ENCODE data around the gene P2RY2. TPM values are rescaled to one million over a fixed set of nuclear protein-coding genes. Genes with fewer than 3 reads are reported as not detected.
A peak's percentile ranks its signal among the peaks of the same experiment; 100 is the strongest.

P2RY2 gene
- total RNA-seq, 1 donor from 2014 or later, result 6.5 TPM

- peak overlapping the region; percentile 72 for H3K27ac ChIP-seq
- H3K9me3 ChIP-seq, result no peaks in the 10 kb centered on the region
- no peak overlapping the region for H3K4me3 ChIP-seq
- no peak for TF ChIP-seq CTCF (IDR thresholded peaks at IDR 0.05)
- peaks cover 30% of the 10 kb centered on the region for H3K4me1 ChIP-seq
- no peaks in the 10 kb centered on the region for H3K27me3 ChIP-seq (ENCODE audit: low read depth)
- peak; percentile 53 for DNase-seq
- H3K36me3 ChIP-seq, result no peaks in the 10 kb centered on the region
- intact Hi-C loops (cut with DNase I), result loop anchor here (10.0 kb wide), 1 partner anchor 343 kb away; no protein-coding TSS in a partner anchor
- peak; percentile 36 to 65 for ATAC-seq
These were observed 40.7 kb upstream of the P2RY2 start for GRCh38 chr11:73177380-73177777.

DNA sequence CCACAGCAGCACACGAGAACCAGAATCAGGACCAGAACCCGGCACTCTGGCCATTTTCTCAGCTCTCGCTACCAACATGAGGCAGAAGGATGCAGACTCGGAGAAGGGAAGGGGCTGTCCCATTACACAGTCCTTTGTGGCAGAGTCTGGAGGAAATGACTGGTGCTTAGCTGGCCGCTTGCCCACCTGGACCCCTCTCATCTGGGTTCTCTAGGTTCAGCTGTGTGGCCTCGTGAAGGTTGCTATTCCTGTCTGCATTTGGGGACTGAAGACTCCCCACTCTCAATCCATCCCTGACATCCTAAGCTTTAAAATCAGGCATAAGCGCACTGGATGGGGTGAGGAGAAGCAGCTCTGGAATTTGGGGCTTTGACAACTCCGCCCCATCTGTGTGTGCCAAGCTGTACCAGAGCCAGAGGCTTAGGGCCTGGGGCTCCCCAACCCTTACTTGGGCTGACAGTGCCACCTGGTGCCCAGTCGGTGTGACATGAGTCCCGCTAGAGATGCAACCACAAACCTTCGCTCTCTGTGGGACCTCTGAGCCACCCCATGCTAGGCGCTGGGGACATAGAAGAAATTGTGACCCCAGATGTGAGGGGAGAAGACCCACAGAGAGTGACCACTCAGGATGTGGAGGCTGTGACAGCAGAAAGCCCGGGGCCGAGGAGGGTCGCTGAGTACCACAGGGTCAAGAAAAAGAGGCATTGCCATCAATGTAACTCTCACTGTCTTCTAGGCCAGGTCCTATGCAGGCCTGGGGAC lies 40.1 kb upstream of the P2RY2 start:
- Histone ChIP-seq H3K4me3 (no peak overlapping the region), H3K9me3 (no peaks in the 10 kb centered on the region), H3K36me3 (no peaks in the 10 kb centered on the region), H3K4me1 (peaks cover 30% of the 10 kb centered on the region), H3K27ac (peak overlapping the region; percentile 72), H3K27me3 (ENCODE audit: low read depth) (no peaks in the 10 kb centered on the region)
- peak; percentile 87 for TF ChIP-seq CTCF (IDR thresholded peaks at IDR 0.05)
- intact Hi-C loops (cut with DNase I), result loop anchor here (10.0 kb wide), 1 partner anchor 343 kb away; no protein-coding TSS in a partner anchor
- DNase-seq (peak; percentile 89), ATAC-seq (peak; percentile 95)

- Histone ChIP-seq H3K27me3 (ENCODE audit: low read depth) (no peaks in the 10 kb centered on the region), H3K9me3 (no peaks in the 10 kb centered on the region), H3K4me3 (no peak overlapping the region), H3K4me1 (peaks cover 30% of the 10 kb centered on the region), H3K36me3 (no peaks in the 10 kb centered on the region), H3K27ac (no peak overlapping the region)
- DNase-seq (no peak), ATAC-seq (no peak)
- intact Hi-C loops (cut with DNase I), result loop anchor here (10.0 kb wide), 1 partner anchor 344 kb away; no protein-coding TSS in a partner anchor
- TF ChIP-seq CTCF (IDR thresholded peaks at IDR 0.05), result no peak
These were observed 39.4 kb upstream of the P2RY2 start for GRCh38 chr11:73178681-73179080.

GRCh38 chr11:73182824-73183321 lies 35.2 kb upstream of the P2RY2 start:
- intact Hi-C loops (cut with DNase I), result no loop called here
- H3K9me3 ChIP-seq, result no peaks in the 10 kb centered on the region
- H3K27me3 ChIP-seq (ENCODE audit: low read depth), result no peaks in the 10 kb centered on the region
- DNase-seq (no peak), ATAC-seq (no peak)
- TF ChIP-seq CTCF (IDR thresholded peaks at IDR 0.05), result no peak
- no peak overlapping the region for H3K4me3 ChIP-seq
- peaks cover 19% of the 10 kb centered on the region for H3K4me1 ChIP-seq
- H3K36me3 ChIP-seq, result no peaks in the 10 kb centered on the region
- H3K27ac ChIP-seq, result no peak overlapping the region

DNA sequence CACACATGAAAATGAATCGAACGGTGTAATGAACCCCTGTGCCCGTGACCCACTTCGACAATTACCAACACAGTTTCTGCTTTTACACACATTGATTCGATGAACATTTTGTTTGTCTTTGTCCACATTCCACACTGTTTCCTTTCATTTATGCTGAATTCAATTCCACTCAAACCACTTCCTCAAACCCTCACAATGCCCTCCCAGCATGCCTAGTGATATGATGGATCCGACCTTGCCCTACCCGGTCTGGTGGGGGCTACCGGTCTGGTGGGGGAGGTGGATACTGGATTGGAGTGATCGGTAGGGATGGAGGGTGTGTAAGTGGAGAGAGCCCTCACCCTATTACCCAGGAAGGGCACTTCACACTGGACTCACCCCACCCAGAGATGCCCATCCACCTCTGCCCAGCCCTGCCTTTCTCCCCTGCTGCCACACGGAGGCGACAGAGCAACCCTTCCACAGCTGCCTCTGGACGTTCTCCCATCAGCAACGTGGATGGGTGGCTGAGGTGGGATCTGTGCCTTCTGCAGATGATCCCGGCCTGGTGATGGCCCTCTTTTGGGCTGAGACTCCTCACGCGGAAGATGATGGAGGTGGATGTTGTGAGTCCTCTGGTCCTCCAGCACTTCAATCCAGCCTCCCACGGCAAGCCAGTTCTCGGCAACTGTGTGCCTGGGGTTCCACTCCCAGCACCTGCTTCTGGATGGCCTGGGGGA lies 33.0 kb upstream of the P2RY2 start:
- intact Hi-C loops (cut with DNase I), result no loop called here
- no peaks in the 10 kb centered on the region for H3K27me3 ChIP-seq (ENCODE audit: low read depth)
- H3K9me3 ChIP-seq, result no peaks in the 10 kb centered on the region
- peak; percentile 84 for TF ChIP-seq CTCF (IDR thresholded peaks at IDR 0.05)
- H3K4me3 ChIP-seq, result no peak overlapping the region
- no peaks in the 10 kb centered on the region for H3K36me3 ChIP-seq
- ATAC-seq (peak; percentile 90 to 92), DNase-seq (peak; percentile 79)
- H3K27ac ChIP-seq, result no peak overlapping the region
- peaks cover 21% of the 10 kb centered on the region for H3K4me1 ChIP-seq

All from lower lobe of right lung (tissue), 2 donors.